ENCODE data around the gene ADAM19.

ADAM19 gene

GRCh38 chr5:157471709-157472108, 103.9 kb downstream of the ADAM19 start:
- Histone ChIP-seq H3F3A (ENCODE audit: low read depth) (no peaks in the 10 kb centered on the region), H3K4me2 (ENCODE audit: low read depth, low read length, poor library complexity, severe bottlenecking) (no peak overlapping the region), H3K9ac (ENCODE audit: low read depth, low read length, poor library complexity, severe bottlenecking) (no peak overlapping the region), H2AFZ (ENCODE audit: low read length) (no peak overlapping the region), H3K9me3 (ENCODE audit: insufficient read depth, low read depth, low read length) (no peaks in the 10 kb centered on the region), H3K4me1 (ENCODE audit: insufficient read depth, low read length, poor library complexity, severe bottlenecking) (no peaks in the 10 kb centered on the region), H3K79me2 (ENCODE audit: insufficient read depth, low read length) (no peaks in the 10 kb centered on the region), H3K4me3 (ENCODE audit: low read length, poor library complexity, severe bottlenecking) (no peak overlapping the region), H3K36me3 (ENCODE audit: insufficient read depth, low read length) (no peaks in the 10 kb centered on the region), H3K27me3 (ENCODE audit: insufficient read depth, low read length, poor library complexity, severe bottlenecking) (no peaks in the 10 kb centered on the region), H3K9me2 (replicated peaks; ENCODE audit: low read depth, low read length) (no peaks in the 10 kb centered on the region), H4K20me1 (ENCODE audit: insufficient read depth, low read length, poor library complexity, severe bottlenecking) (no peaks in the 10 kb centered on the region)
- peak; percentile 57 for TF ChIP-seq CTCF (conservative IDR thresholded peaks at IDR 0.05; ENCODE audit: low read length)
- TF ChIP-seq EZH2phosphoT487 (IDR thresholded peaks at IDR 0.05; ENCODE audit: borderline replicate concordance) = no peak

- Histone ChIP-seq H3K9ac (ENCODE audit: low read depth, low read length, poor library complexity, severe bottlenecking) (no peak overlapping the region), H3K27me3 (ENCODE audit: insufficient read depth, low read length, poor library complexity, severe bottlenecking) (no peaks in the 10 kb centered on the region), H3K36me3 (ENCODE audit: insufficient read depth, low read length) (no peaks in the 10 kb centered on the region), H3K9me2 (replicated peaks; ENCODE audit: low read depth, low read length) (no peaks in the 10 kb centered on the region), H3K9me3 (ENCODE audit: insufficient read depth, low read depth, low read length) (no peaks in the 10 kb centered on the region), H3K4me3 (ENCODE audit: low read length, poor library complexity, severe bottlenecking) (no peak overlapping the region), H3K4me2 (ENCODE audit: low read depth, low read length, poor library complexity, severe bottlenecking) (no peak overlapping the region), H4K20me1 (ENCODE audit: insufficient read depth, low read length, poor library complexity, severe bottlenecking) (no peaks in the 10 kb centered on the region), H3K79me2 (ENCODE audit: insufficient read depth, low read length) (no peaks in the 10 kb centered on the region), H3F3A (ENCODE audit: low read depth) (no peaks in the 10 kb centered on the region), H2AFZ (ENCODE audit: low read length) (no peak overlapping the region), H3K4me1 (ENCODE audit: insufficient read depth, low read length, poor library complexity, severe bottlenecking) (no peaks in the 10 kb centered on the region)
- no peak for TF ChIP-seq CTCF (conservative IDR thresholded peaks at IDR 0.05; ENCODE audit: low read length)
- TF ChIP-seq EZH2phosphoT487 (IDR thresholded peaks at IDR 0.05; ENCODE audit: borderline replicate concordance) = no peak
These were observed 104.9 kb downstream of the ADAM19 start for GRCh38 chr5:157470631-157471030.

- H3K4me2 ChIP-seq (ENCODE audit: low read depth, low read length, poor library complexity, severe bottlenecking) = no peak overlapping the region
- no peaks in the 10 kb centered on the region for H3K79me2 ChIP-seq (ENCODE audit: insufficient read depth, low read length)
- no peaks in the 10 kb centered on the region for H4K20me1 ChIP-seq (ENCODE audit: insufficient read depth, low read length, poor library complexity, severe bottlenecking)
- H3K9me2 ChIP-seq (replicated peaks; ENCODE audit: low read depth, low read length) = no peaks in the 10 kb centered on the region
- no peaks in the 10 kb centered on the region for H3F3A ChIP-seq (ENCODE audit: low read depth)
- no peaks in the 10 kb centered on the region for H3K27me3 ChIP-seq (ENCODE audit: insufficient read depth, low read length, poor library complexity, severe bottlenecking)
- no peak overlapping the region for H2AFZ ChIP-seq (ENCODE audit: low read length)
- no peaks in the 10 kb centered on the region for H3K9me3 ChIP-seq (ENCODE audit: insufficient read depth, low read depth, low read length)
- no peaks in the 10 kb centered on the region for H3K36me3 ChIP-seq (ENCODE audit: insufficient read depth, low read length)
- no peak overlapping the region for H3K4me3 ChIP-seq (ENCODE audit: low read length, poor library complexity, severe bottlenecking)
- H3K4me1 ChIP-seq (ENCODE audit: insufficient read depth, low read length, poor library complexity, severe bottlenecking) = no peaks in the 10 kb centered on the region
- no peak for TF ChIP-seq CTCF (conservative IDR thresholded peaks at IDR 0.05; ENCODE audit: low read length)
- no peak for TF ChIP-seq EZH2phosphoT487 (IDR thresholded peaks at IDR 0.05; ENCODE audit: borderline replicate concordance)
- no peak overlapping the region for H3K9ac ChIP-seq (ENCODE audit: low read depth, low read length, poor library complexity, severe bottlenecking)
These were observed 105.9 kb downstream of the ADAM19 start for GRCh38 chr5:157469687-157470086.

All from Loucy (cell line).